Brain microvascular endothelial cell (primary cell): ENCODE results near the gene EHBP1.

Source experiments
- DNase-seq: peaks from one replicate; pipeline ENCODE4 v3.0.0-alpha.2; 2020
- H3K27ac ChIP-seq: fragments of 250-450 bp; sonication (Bioruptor Pico); 2 replicates; pipeline ENCODE4 v1.5.1; 2020; ENCODE audit warnings: mild to moderate bottlenecking, moderate library complexity
- H3K27me3 ChIP-seq: fragments of 250-450 bp; sonication (Bioruptor Pico); replicated peaks from 2 replicates; pipeline ENCODE4 v1.5.1; 2020; ENCODE audit warnings: mild to moderate bottlenecking
- H3K36me3 ChIP-seq: fragments of 250-450 bp; sonication (Bioruptor Pico); replicated peaks from 2 replicates; pipeline ENCODE4 v1.5.1; 2020; ENCODE audit warnings: mild to moderate bottlenecking
- H3K4me3 ChIP-seq: 2 replicates; pipeline ENCODE4 v1.5.1; 2011; ENCODE audit warnings: low read depth, mild to moderate bottlenecking, control low read depth, low read length, moderate library complexity
- in situ Hi-C: cut with HindIII; loops from 2 replicates; pipeline ENCODE4 v1.10.0; 2017; ENCODE audit warnings: low sequenced_read_pairs, low pct_ligation_motif_present
- TF ChIP-seq, protein P1 (sequence below): IDR thresholded peaks from 2 replicates; pipeline ENCODE4 v1.5.1; 2011; ENCODE audit warnings: low read depth, mild to moderate bottlenecking, moderate library complexity, low read length, control low read depth, inconsistent platforms; ENCODE audit errors: missing control alignments

Gene EHBP1

DNA sequence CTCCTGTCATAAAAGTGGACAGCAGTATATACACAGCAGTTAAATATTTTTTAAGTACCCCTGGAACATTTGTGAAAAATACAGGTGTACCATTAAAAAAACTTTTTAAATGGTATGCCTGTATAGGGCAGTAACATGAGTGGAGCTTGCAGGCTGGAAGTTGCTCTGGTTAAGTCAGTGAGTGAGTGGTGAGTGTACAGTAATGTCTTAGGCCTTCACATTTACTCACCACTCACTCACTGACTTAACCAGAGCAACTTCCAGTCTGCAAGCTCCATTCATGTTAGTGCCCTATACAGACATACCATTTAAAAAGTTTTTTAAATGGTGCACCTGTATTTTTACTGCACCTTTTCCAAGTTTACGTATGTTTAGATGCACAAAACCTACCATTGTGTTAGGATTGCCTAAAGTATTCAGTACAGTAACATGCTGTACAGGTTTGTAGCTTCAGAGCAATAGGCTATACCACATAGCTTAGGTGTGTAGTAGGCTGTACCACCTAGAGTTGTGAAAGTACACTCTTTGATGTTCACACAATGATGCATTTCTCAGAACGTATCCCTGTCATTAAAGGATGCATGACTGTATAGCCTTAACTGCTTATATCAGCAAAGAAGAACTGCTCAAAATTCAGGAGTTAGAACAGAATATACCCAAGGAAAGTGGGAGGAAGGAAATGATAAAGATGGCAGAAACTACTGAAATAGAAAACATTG is 112.6 kb downstream of the EHBP1 start:
- Histone ChIP-seq H3K36me3 (no peaks in the 10 kb centered on the region), H3K27ac (no peak overlapping the region), H3K4me3 (no peak overlapping the region), H3K27me3 (no peaks in the 10 kb centered on the region)
- in situ Hi-C loops, result no loop called here
- TF ChIP-seq, protein P1, sequence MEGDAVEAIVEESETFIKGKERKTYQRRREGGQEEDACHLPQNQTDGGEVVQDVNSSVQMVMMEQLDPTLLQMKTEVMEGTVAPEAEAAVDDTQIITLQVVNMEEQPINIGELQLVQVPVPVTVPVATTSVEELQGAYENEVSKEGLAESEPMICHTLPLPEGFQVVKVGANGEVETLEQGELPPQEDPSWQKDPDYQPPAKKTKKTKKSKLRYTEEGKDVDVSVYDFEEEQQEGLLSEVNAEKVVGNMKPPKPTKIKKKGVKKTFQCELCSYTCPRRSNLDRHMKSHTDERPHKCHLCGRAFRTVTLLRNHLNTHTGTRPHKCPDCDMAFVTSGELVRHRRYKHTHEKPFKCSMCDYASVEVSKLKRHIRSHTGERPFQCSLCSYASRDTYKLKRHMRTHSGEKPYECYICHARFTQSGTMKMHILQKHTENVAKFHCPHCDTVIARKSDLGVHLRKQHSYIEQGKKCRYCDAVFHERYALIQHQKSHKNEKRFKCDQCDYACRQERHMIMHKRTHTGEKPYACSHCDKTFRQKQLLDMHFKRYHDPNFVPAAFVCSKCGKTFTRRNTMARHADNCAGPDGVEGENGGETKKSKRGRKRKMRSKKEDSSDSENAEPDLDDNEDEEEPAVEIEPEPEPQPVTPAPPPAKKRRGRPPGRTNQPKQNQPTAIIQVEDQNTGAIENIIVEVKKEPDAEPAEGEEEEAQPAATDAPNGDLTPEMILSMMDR, result no peak
- no peak for DNase-seq

DNA sequence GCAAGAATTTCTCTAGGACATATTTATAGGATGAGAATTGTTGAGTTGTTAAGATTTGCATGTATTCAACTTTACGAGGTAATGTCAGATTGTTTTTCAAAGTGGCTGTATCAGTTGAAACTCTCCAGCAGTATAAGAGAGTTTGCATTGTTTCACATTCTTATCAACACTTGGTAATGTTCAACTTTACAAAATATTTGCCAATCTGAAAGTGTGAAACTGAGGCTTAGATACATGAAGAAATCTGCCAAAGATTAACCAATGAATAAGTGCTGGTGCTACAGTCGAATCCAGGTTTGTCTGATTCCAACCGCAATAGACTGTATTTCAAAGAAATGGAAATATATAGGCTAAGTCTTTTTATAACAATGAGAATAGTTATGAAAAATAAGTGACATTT is 117.0 kb downstream of the EHBP1 start:
- in situ Hi-C loops, result no loop called here

DNA sequence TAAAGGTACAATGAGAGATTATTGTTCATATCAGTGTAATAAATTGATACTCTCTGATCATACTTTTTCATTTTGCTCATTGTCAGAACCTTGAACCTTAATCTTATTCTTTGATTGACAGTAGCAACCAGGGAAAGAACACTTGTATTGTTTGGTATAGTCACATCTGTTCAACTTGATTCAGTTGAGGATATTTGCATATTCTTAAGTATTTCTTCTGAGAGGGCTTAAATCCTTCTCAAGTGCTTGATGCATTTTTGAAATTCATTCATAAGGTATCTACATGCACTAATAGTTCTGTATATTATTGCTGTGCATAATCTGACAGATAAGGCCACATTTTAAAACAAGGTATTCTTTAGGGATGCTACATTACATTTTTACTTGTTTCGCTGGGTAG is 118.9 kb downstream of the EHBP1 start:
- H3K4me3 ChIP-seq, result no peak overlapping the region
- DNase-seq, result no peak
- H3K36me3 ChIP-seq, result no peaks in the 10 kb centered on the region
- in situ Hi-C loops, result no loop called here
- H3K27ac ChIP-seq, result no peak overlapping the region
- H3K27me3 ChIP-seq, result no peaks in the 10 kb centered on the region
- TF ChIP-seq, protein P1, result no peak

More for the DNA sequence above, 117.0 kb downstream of the EHBP1 start:
- no peak overlapping the region for H3K4me3 ChIP-seq
- no peaks in the 10 kb centered on the region for H3K27me3 ChIP-seq
- TF ChIP-seq, protein P1, result no peak
- DNase-seq, result no peak
- no peaks in the 10 kb centered on the region for H3K36me3 ChIP-seq
- no peak overlapping the region for H3K27ac ChIP-seq

DNA sequence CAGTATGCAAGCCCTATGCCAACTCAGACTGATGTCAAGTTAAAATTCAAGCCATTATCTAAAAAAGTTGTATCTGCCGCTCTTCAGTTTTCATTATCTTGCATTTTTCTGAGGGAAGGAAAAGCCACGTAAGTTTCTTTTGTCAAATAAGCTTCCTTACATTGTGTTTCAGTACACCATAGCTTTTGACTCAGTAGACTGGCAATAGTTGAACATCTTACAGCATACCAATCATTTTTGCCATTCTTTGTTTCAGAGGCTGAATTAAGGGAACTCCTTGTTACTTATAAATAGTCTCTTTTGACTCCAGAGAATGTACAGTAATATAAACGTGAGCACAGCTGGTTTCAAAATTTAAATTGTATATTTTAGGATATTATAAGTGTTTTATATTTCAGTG is 120.6 kb downstream of the EHBP1 start:
- TF ChIP-seq, protein P1, result no peak
- Histone ChIP-seq H3K27ac (peak overlapping the region; percentile 15), H3K27me3 (no peaks in the 10 kb centered on the region), H3K4me3 (no peak overlapping the region), H3K36me3 (no peaks in the 10 kb centered on the region)
- in situ Hi-C loops, result no loop called here
- DNase-seq, result no peak

DNA sequence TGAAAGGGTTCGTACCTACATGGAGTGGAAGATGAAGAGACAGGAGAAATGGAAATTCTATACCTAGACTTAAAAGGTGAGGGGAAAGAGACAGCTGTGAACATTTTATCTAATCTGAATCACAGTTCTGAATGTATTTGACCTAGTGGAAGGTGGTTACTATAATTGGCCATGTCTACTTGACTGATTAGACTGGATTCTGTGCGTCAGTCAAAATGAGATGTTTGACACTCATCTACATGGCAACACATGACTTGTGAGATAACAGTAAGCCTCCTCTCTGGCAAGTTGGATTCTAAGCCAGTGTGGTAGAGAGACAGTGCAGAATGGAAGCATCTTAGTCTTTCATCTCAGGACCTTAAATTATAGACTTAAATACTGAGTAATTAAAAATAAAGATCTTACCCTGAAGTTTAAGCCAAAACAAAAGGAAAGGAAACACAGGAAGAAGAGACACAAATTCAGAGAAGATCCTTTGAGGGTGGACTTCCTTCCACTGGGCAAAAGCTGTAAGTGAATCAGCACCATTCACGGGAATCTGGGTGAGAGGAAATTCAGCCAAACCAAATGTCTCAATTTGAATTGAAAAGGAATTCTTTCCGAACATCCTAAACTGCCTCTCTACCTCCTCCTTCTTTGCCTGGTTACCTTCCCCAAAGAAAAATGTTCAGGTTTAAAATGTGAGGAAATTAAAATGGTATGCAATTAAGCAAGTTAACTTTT is 121.6 kb downstream of the EHBP1 start:
- Histone ChIP-seq H3K27ac (no peak overlapping the region), H3K36me3 (no peaks in the 10 kb centered on the region), H3K4me3 (no peak overlapping the region), H3K27me3 (no peaks in the 10 kb centered on the region)
- in situ Hi-C loops, result no loop called here
- TF ChIP-seq, protein P1, result no peak
- DNase-seq, result no peak
